Endothelial cell of hepatic sinusoid (primary cell): ENCODE results near the gene TUBA1A.
"Not testable (repeated sequence)": the region's sequence is repeated elsewhere in the genome, so short reads cannot be mapped to it uniquely, and the experiment has no call there.

Experiments
- in situ Hi-C: cut with HindIII; loops from 2 replicates; pipeline ENCODE4 v1.10.0; 2017; ENCODE audit warnings: low sequenced_read_pairs

Gene TUBA1A

GRCh38 chr12:49188916-49189367, at the start of gene TUBA1A:
Gene TUBA1A (minus strand): TSS chr12:49189080. CDS start chr12:49188979, 101 bp downstream.
- in situ Hi-C loops: no loop called here

- in situ Hi-C loops: loop anchor here (5.0 to 10.0 kb wide), 3 partner anchors 34 to 172 kb away; partner anchors contain the start of genes KMT2D and RHEBL1
Measured at GRCh38 chr12:49236423-49236822, 47.5 kb upstream of the TUBA1A start.

- in situ Hi-C loops: loop anchor here (10.0 kb wide), 1 partner anchor 169 kb away; the partner anchor contains the start of genes KMT2D and RHEBL1
Measured at GRCh38 chr12:49233842-49234526, 45.1 kb upstream of the TUBA1A start.

GRCh38 chr12:49232940-49233841, 44.3 kb upstream of the TUBA1A start:
- in situ Hi-C loops: loop anchor here (10.0 kb wide), 1 partner anchor 168 kb away; the partner anchor contains the start of genes KMT2D and RHEBL1

- in situ Hi-C loops: loop anchor here (10.0 kb wide), 1 partner anchor 167 kb away; the partner anchor contains the start of genes KMT2D and RHEBL1
Measured at GRCh38 chr12:49231878-49232655, 43.2 kb upstream of the TUBA1A start.

- in situ Hi-C loops: loop anchor here (10.0 kb wide), 1 partner anchor 166 kb away; the partner anchor contains the start of genes KMT2D and RHEBL1
Measured at GRCh38 chr12:49230805-49231194, 41.9 kb upstream of the TUBA1A start.

GRCh38 chr12:49230176-49230804, 41.4 kb upstream of the TUBA1A start:
- in situ Hi-C loops: loop anchor here (10.0 kb wide), 1 partner anchor 165 kb away; the partner anchor contains the start of genes KMT2D and RHEBL1

- in situ Hi-C loops: no loop called here
Measured at GRCh38 chr12:49228653-49229052, 39.8 kb upstream of the TUBA1A start.

- in situ Hi-C loops: no loop called here
Measured at GRCh38 chr12:49227713-49228112, 38.8 kb upstream of the TUBA1A start.

- in situ Hi-C loops: no loop called here
Measured at GRCh38 chr12:49225576-49226166, 36.8 kb upstream of the TUBA1A start.

GRCh38 chr12:49223590-49224369, 34.9 kb upstream of the TUBA1A start:
- in situ Hi-C loops: no loop called here

GRCh38 chr12:49223122-49223521, 34.2 kb upstream of the TUBA1A start:
- in situ Hi-C loops: no loop called here

- in situ Hi-C loops: no loop called here
Measured at GRCh38 chr12:49220972-49221371, 32.1 kb upstream of the TUBA1A start.

GRCh38 chr12:49219417-49220026, 30.6 kb upstream of the TUBA1A start:
- in situ Hi-C loops: no loop called here

GRCh38 chr12:49212572-49212971, 23.7 kb upstream of the TUBA1A start:
- in situ Hi-C loops: no loop called here

GRCh38 chr12:49210703-49211102, 21.8 kb upstream of the TUBA1A start:
- in situ Hi-C loops: not testable (repeated sequence)

- in situ Hi-C loops: no loop called here
Measured at GRCh38 chr12:49208676-49209075, 19.8 kb upstream of the TUBA1A start.

- in situ Hi-C loops: no loop called here
Measured at GRCh38 chr12:49208146-49208545, 19.3 kb upstream of the TUBA1A start.
